HEK293T (cell line): Measurements from ENCODE around the gene SH3RF3.

ENCODE experiments used
- ARNT ChIP-seq: fragments of 450-650 bp; IDR thresholded peaks from 2 replicates; pipeline ENCODE4 v1.6.1; 2017; ENCODE audit warnings: mild to moderate bottlenecking
- BHLHE40 ChIP-seq: fragments of 450-650 bp; IDR thresholded peaks from 2 replicates; pipeline ENCODE4 v1.6.1; 2016; ENCODE audit warnings: mild to moderate bottlenecking, moderate library complexity, borderline replicate concordance
- CTBP1 ChIP-seq: fragments of 450-650 bp; IDR thresholded peaks from 2 replicates; pipeline ENCODE4 v1.6.1; 2016; ENCODE audit warnings: borderline replicate concordance
- FOXA1 ChIP-seq: fragments of 450-650 bp; IDR thresholded peaks from 2 replicates; pipeline ENCODE4 v1.6.1; 2016; ENCODE audit warnings: mild to moderate bottlenecking
- FOXK2 ChIP-seq: fragments of 450-650 bp; IDR thresholded peaks from 2 replicates; pipeline ENCODE4 v1.6.1; 2016; ENCODE audit warnings: mild to moderate bottlenecking
- FOXM1 ChIP-seq: fragments of 450-650 bp; IDR thresholded peaks from 2 replicates; pipeline ENCODE4 v1.6.1; 2017; ENCODE audit warnings: mild to moderate bottlenecking, borderline replicate concordance
- SP1 ChIP-seq: fragments of 450-650 bp; IDR thresholded peaks from 2 replicates; pipeline ENCODE4 v1.6.1; 2017
- TARDBP ChIP-seq: fragments of 450-650 bp; IDR thresholded peaks from 2 replicates; pipeline ENCODE4 v1.6.1; 2016
- ZNF384 ChIP-seq: fragments of 450-650 bp; IDR thresholded peaks from 2 replicates; pipeline ENCODE4 v1.6.1; 2016
- TF ChIP-seq, protein P1 (sequence below): fragments of 450-650 bp; IDR thresholded peaks from 2 replicates; pipeline ENCODE4 v1.6.1; 2016

DNA sequence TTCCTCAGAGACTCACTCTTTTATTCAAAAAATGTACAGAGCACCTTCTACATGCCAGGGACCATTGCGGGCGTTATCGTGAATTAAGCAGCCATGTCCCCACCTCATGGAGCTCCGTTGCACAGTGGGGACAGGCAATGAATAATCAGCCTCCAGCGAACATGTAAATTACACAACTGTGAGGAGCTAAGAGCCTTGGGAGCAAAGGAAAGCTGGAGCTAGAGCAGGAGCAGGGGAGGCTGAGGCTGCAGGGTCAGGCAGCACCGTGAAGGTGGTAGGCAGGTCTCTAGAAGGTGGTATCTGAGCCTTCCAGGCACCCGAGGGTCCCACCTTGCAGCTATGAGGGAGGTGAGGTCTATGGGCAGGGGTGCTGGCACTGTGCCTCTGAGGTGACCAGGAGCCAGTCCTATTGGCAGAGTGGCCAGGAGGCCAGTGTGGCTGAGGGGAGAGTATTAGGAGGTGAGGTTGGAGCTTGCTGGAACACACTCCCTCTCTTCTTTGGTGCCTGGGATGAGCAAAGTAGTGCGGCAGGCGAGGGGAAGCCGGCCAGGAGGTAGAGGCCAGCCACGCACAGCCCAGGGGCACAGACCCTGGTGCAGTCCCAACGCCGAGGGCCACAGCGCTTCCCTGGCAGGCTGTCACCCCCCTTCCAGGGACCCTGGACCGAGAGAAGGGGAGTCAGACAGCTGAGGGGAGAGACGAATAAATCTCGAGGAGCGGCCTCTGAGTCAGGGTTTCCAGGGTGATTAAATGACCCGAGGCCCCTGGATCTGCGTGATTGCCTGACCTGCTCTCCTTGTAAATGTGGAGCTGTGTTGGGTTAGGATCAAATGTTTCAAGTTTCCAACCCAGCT, 317.5 kb downstream of the SH3RF3 start:
- TF ChIP-seq FOXK2: no peak
- TF ChIP-seq CTBP1: no peak
- TF ChIP-seq BHLHE40: no peak
- no peak for TF ChIP-seq SP1
- no peak for TF ChIP-seq TARDBP
- no peak for TF ChIP-seq FOXM1
- TF ChIP-seq FOXA1: no peak
- TF ChIP-seq ZNF384: no peak
- TF ChIP-seq ARNT: no peak
- TF ChIP-seq, protein P1, sequence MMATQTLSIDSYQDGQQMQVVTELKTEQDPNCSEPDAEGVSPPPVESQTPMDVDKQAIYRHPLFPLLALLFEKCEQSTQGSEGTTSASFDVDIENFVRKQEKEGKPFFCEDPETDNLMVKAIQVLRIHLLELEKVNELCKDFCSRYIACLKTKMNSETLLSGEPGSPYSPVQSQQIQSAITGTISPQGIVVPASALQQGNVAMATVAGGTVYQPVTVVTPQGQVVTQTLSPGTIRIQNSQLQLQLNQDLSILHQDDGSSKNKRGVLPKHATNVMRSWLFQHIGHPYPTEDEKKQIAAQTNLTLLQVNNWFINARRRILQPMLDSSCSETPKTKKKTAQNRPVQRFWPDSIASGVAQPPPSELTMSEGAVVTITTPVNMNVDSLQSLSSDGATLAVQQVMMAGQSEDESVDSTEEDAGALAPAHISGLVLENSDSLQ: no peak
